Measurements from ENCODE around the gene ADGRD1.

The ADGRD1 gene

GRCh38 chr12:131141514-131141913, 187.8 kb downstream of the ADGRD1 start:
- 85% methylated on average over 8 of the region's 8 CpGs for WGBS
- Histone ChIP-seq H3K27ac (ENCODE audit: low read depth, low read length) (no peak overlapping the region), H3K36me3 (ENCODE audit: insufficient read depth, low read length) (no peaks in the 10 kb centered on the region), H3K4me1 (ENCODE audit: insufficient read depth, low read length) (no peaks in the 10 kb centered on the region), H3K27me3 (ENCODE audit: insufficient read depth, low read length) (no peaks in the 10 kb centered on the region), H3K4me3 (ENCODE audit: low read length) (no peak overlapping the region), H3K9me3 (ENCODE audit: insufficient read depth, low read depth, low read length) (no peaks in the 10 kb centered on the region), H3K9ac (ENCODE audit: low read depth, low read length) (no peak overlapping the region)

- H3K9ac ChIP-seq (ENCODE audit: low read depth, low read length), result no peak overlapping the region
- no peak overlapping the region for H3K4me3 ChIP-seq (ENCODE audit: low read length)
- no peaks in the 10 kb centered on the region for H3K36me3 ChIP-seq (ENCODE audit: insufficient read depth, low read length)
- no peak overlapping the region for H3K27ac ChIP-seq (ENCODE audit: low read depth, low read length)
- WGBS, result 86% methylated on average over 19 of the region's 19 CpGs
- no peaks in the 10 kb centered on the region for H3K4me1 ChIP-seq (ENCODE audit: insufficient read depth, low read length)
- H3K9me3 ChIP-seq (ENCODE audit: insufficient read depth, low read depth, low read length), result no peaks in the 10 kb centered on the region
- no peaks in the 10 kb centered on the region for H3K27me3 ChIP-seq (ENCODE audit: insufficient read depth, low read length)
Measured at GRCh38 chr12:131142891-131143657, 189.4 kb downstream of the ADGRD1 start.

- no peak overlapping the region for H3K4me3 ChIP-seq (ENCODE audit: low read length)
- whole genome bisulfite sequencing, result 100% methylated on average over 1 of the region's 5 CpGs
Measured at GRCh38 chr12:131146173-131146675, 192.5 kb downstream of the ADGRD1 start.

GRCh38 chr12:131147293-131147692, 193.6 kb downstream of the ADGRD1 start:
- Histone ChIP-seq H3K9me3 (ENCODE audit: insufficient read depth, low read depth, low read length) (no peaks in the 10 kb centered on the region), H3K27me3 (ENCODE audit: insufficient read depth, low read length) (no peaks in the 10 kb centered on the region), H3K4me1 (ENCODE audit: insufficient read depth, low read length) (no peaks in the 10 kb centered on the region), H3K4me3 (ENCODE audit: low read length) (no peak overlapping the region), H3K27ac (ENCODE audit: low read depth, low read length) (no peak overlapping the region), H3K36me3 (ENCODE audit: insufficient read depth, low read length) (no peaks in the 10 kb centered on the region), H3K9ac (ENCODE audit: low read depth, low read length) (no peak overlapping the region)
- 60% methylated on average over 1 of the region's 1 CpG for WGBS

More at GRCh38 chr12:131146173-131146675, 192.5 kb downstream of the ADGRD1 start:
- Histone ChIP-seq H3K27ac (ENCODE audit: low read depth, low read length) (no peak overlapping the region), H3K36me3 (ENCODE audit: insufficient read depth, low read length) (no peaks in the 10 kb centered on the region), H3K9ac (ENCODE audit: low read depth, low read length) (no peak overlapping the region), H3K4me1 (ENCODE audit: insufficient read depth, low read length) (no peaks in the 10 kb centered on the region), H3K9me3 (ENCODE audit: insufficient read depth, low read depth, low read length) (no peaks in the 10 kb centered on the region), H3K27me3 (ENCODE audit: insufficient read depth, low read length) (no peaks in the 10 kb centered on the region)

- no peaks in the 10 kb centered on the region for H3K36me3 ChIP-seq (ENCODE audit: insufficient read depth, low read length)
Measured at GRCh38 chr12:131147894-131148293, 194.2 kb downstream of the ADGRD1 start.

GRCh38 chr12:131151558-131152345, 198.0 kb downstream of the ADGRD1 start:
- H3K9ac ChIP-seq (ENCODE audit: low read depth, low read length), result no peak overlapping the region
- H3K4me3 ChIP-seq (ENCODE audit: low read length), result no peak overlapping the region
- no peak overlapping the region for H3K27ac ChIP-seq (ENCODE audit: low read depth, low read length)
- WGBS, result 96% methylated on average over 8 of the region's 8 CpGs
- H3K27me3 ChIP-seq (ENCODE audit: insufficient read depth, low read length), result no peaks in the 10 kb centered on the region
- no peaks in the 10 kb centered on the region for H3K4me1 ChIP-seq (ENCODE audit: insufficient read depth, low read length)
- H3K36me3 ChIP-seq (ENCODE audit: insufficient read depth, low read length), result no peaks in the 10 kb centered on the region
- no peaks in the 10 kb centered on the region for H3K9me3 ChIP-seq (ENCODE audit: insufficient read depth, low read depth, low read length)

More at GRCh38 chr12:131147894-131148293, 194.2 kb downstream of the ADGRD1 start:
- Histone ChIP-seq H3K4me1 (ENCODE audit: insufficient read depth, low read length) (no peaks in the 10 kb centered on the region), H3K27ac (ENCODE audit: low read depth, low read length) (no peak overlapping the region), H3K9ac (ENCODE audit: low read depth, low read length) (no peak overlapping the region), H3K9me3 (ENCODE audit: insufficient read depth, low read depth, low read length) (no peaks in the 10 kb centered on the region), H3K4me3 (ENCODE audit: low read length) (no peak overlapping the region), H3K27me3 (ENCODE audit: insufficient read depth, low read length) (no peaks in the 10 kb centered on the region)
- 67% methylated on average over 1 of the region's 3 CpGs for WGBS

- Histone ChIP-seq H3K9me3 (ENCODE audit: insufficient read depth, low read depth, low read length) (no peaks in the 10 kb centered on the region), H3K36me3 (ENCODE audit: insufficient read depth, low read length) (no peaks in the 10 kb centered on the region), H3K4me1 (ENCODE audit: insufficient read depth, low read length) (no peaks in the 10 kb centered on the region), H3K27me3 (ENCODE audit: insufficient read depth, low read length) (no peaks in the 10 kb centered on the region), H3K9ac (ENCODE audit: low read depth, low read length) (no peak overlapping the region), H3K4me3 (ENCODE audit: low read length) (no peak overlapping the region), H3K27ac (ENCODE audit: low read depth, low read length) (no peak overlapping the region)
- WGBS, result 96% methylated on average over 5 of the region's 5 CpGs
Measured at GRCh38 chr12:131152587-131152986, 198.9 kb downstream of the ADGRD1 start.

GRCh38 chr12:131153016-131153415, 199.3 kb downstream of the ADGRD1 start:
- Histone ChIP-seq H3K27ac (ENCODE audit: low read depth, low read length) (no peak overlapping the region), H3K4me3 (ENCODE audit: low read length) (no peak overlapping the region), H3K9ac (ENCODE audit: low read depth, low read length) (no peak overlapping the region), H3K4me1 (ENCODE audit: insufficient read depth, low read length) (no peaks in the 10 kb centered on the region), H3K9me3 (ENCODE audit: insufficient read depth, low read depth, low read length) (no peaks in the 10 kb centered on the region), H3K36me3 (ENCODE audit: insufficient read depth, low read length) (no peaks in the 10 kb centered on the region), H3K27me3 (ENCODE audit: insufficient read depth, low read length) (no peaks in the 10 kb centered on the region)
- 90% methylated on average over 5 of the region's 5 CpGs for WGBS

- WGBS, result 91% methylated on average over 5 of the region's 5 CpGs
- no peaks in the 10 kb centered on the region for H3K27me3 ChIP-seq (ENCODE audit: insufficient read depth, low read length)
- no peak overlapping the region for H3K27ac ChIP-seq (ENCODE audit: low read depth, low read length)
- no peak overlapping the region for H3K4me3 ChIP-seq (ENCODE audit: low read length)
- H3K36me3 ChIP-seq (ENCODE audit: insufficient read depth, low read length), result no peaks in the 10 kb centered on the region
- no peak overlapping the region for H3K9ac ChIP-seq (ENCODE audit: low read depth, low read length)
- no peaks in the 10 kb centered on the region for H3K4me1 ChIP-seq (ENCODE audit: insufficient read depth, low read length)
- no peaks in the 10 kb centered on the region for H3K9me3 ChIP-seq (ENCODE audit: insufficient read depth, low read depth, low read length)
Measured at GRCh38 chr12:131153956-131154355, 200.2 kb downstream of the ADGRD1 start.

- Histone ChIP-seq H3K36me3 (ENCODE audit: insufficient read depth, low read length) (no peaks in the 10 kb centered on the region), H3K9me3 (ENCODE audit: insufficient read depth, low read depth, low read length) (no peaks in the 10 kb centered on the region), H3K27me3 (ENCODE audit: insufficient read depth, low read length) (no peaks in the 10 kb centered on the region), H3K27ac (ENCODE audit: low read depth, low read length) (no peak overlapping the region), H3K4me3 (ENCODE audit: low read length) (no peak overlapping the region), H3K9ac (ENCODE audit: low read depth, low read length) (no peak overlapping the region), H3K4me1 (ENCODE audit: insufficient read depth, low read length) (0 out of 2 replicates have a peak, but pooled peaks cover 3% of the 10 kb centered on the region)
- WGBS, result 91% methylated on average over 6 of the region's 6 CpGs
Measured at GRCh38 chr12:131155131-131155530, 201.4 kb downstream of the ADGRD1 start.

GRCh38 chr12:131157743-131158142, 204.0 kb downstream of the ADGRD1 start:
- Histone ChIP-seq H3K27ac (ENCODE audit: low read depth, low read length) (no peak overlapping the region), H3K9me3 (ENCODE audit: insufficient read depth, low read depth, low read length) (no peaks in the 10 kb centered on the region), H3K27me3 (ENCODE audit: insufficient read depth, low read length) (no peaks in the 10 kb centered on the region), H3K36me3 (ENCODE audit: insufficient read depth, low read length) (no peaks in the 10 kb centered on the region), H3K4me1 (ENCODE audit: insufficient read depth, low read length) (0 out of 2 replicates have a peak, but pooled peaks cover 3% of the 10 kb centered on the region), H3K4me3 (ENCODE audit: low read length) (no peak overlapping the region), H3K9ac (ENCODE audit: low read depth, low read length) (no peak overlapping the region)
- WGBS, result 79% methylated on average over 4 of the region's 4 CpGs
